ENCODE results near the gene NUBP2.

The NUBP2 gene

GRCh38 chr16:1772908-1773702, 9.7 kb upstream of the NUBP2 start, which contains the start of gene MRPS34:
Gene MRPS34, minus strand, starts transcription at chr16:1773134. Its CDS starts 15 bp downstream, at chr16:1773119.
- peak; percentile 13 for DNase-seq

- no peak for DNase-seq
These were observed 8.9 kb upstream of the NUBP2 start for GRCh38 chr16:1773703-1774447.

- DNase-seq: no peak
These were observed 8.3 kb upstream of the NUBP2 start for GRCh38 chr16:1774448-1774780.

- no peak for DNase-seq
These were observed 7.5 kb upstream of the NUBP2 start for GRCh38 chr16:1775006-1775845.

- no peak for DNase-seq
These were observed 6.7 kb upstream of the NUBP2 start for GRCh38 chr16:1775846-1776671.

- no peak for DNase-seq
These were observed 6.1 kb upstream of the NUBP2 start for GRCh38 chr16:1776672-1776955.

GRCh38 chr16:1776991-1777374, 5.8 kb upstream of the NUBP2 start:
- no peak for DNase-seq

- no peak for DNase-seq
These were observed 5.2 kb upstream of the NUBP2 start for GRCh38 chr16:1777375-1778199.

GRCh38 chr16:1778200-1779179, 4.3 kb upstream of the NUBP2 start:
- no peak for DNase-seq

GRCh38 chr16:1779234-1779701, 3.5 kb upstream of the NUBP2 start:
- no peak for DNase-seq

GRCh38 chr16:1779741-1780676, 2.8 kb upstream of the NUBP2 start:
- no peak for DNase-seq

GRCh38 chr16:1780677-1781072, 2.1 kb upstream of the NUBP2 start:
- DNase-seq: no peak

GRCh38 chr16:1781254-1781653, 1.5 kb upstream of the NUBP2 start:
- DNase-seq: no peak

- DNase-seq: no peak
These were observed 877 bp upstream of the NUBP2 start for GRCh38 chr16:1781758-1782407.

GRCh38 chr16:1784977-1785845, 2.5 kb downstream of the NUBP2 start:
- no peak for DNase-seq

GRCh38 chr16:1785846-1786170, 3.0 kb downstream of the NUBP2 start:
- no peak for DNase-seq

GRCh38 chr16:1786242-1787055, 3.7 kb downstream of the NUBP2 start:
- DNase-seq: no peak

Data from NCI-H1048 (cell line).